Ishikawa (cell line): ENCODE measurements around the gene LRRIQ1.
A peak's percentile ranks its signal among the peaks of the same experiment; 100 is the strongest.

Experiments used
- CEBPB ChIP-seq: IDR thresholded peaks from 2 replicates; pipeline ENCODE4 v1.6.1; 2012
- CREB1 ChIP-seq: IDR thresholded peaks from 2 replicates; pipeline ENCODE4 v1.6.1; 2012; ENCODE audit warnings: low read depth
- EGR1 ChIP-seq: IDR thresholded peaks from 2 replicates; pipeline ENCODE4 v1.6.1; 2012
- EP300 ChIP-seq: IDR thresholded peaks from 2 replicates; pipeline ENCODE4 v1.6.1; 2012; ENCODE audit warnings: borderline replicate concordance
- FOXM1 ChIP-seq: IDR thresholded peaks from 2 replicates; pipeline ENCODE4 v1.6.1; 2012; ENCODE audit warnings: low read depth, borderline replicate concordance
- MAX ChIP-seq: IDR thresholded peaks from 2 replicates; pipeline ENCODE4 v1.6.1; 2012
- NFIC ChIP-seq: IDR thresholded peaks from 2 replicates; pipeline ENCODE4 v1.6.1; 2012
- RAD21 ChIP-seq: IDR thresholded peaks from 2 replicates; pipeline ENCODE4 v1.6.1; 2012; ENCODE audit warnings: low read depth
- REST ChIP-seq: IDR thresholded peaks from 2 replicates; pipeline ENCODE4 v1.6.1; 2012; ENCODE audit warnings: low read depth, mild to moderate bottlenecking
- TAF1 ChIP-seq: IDR thresholded peaks from 2 replicates; pipeline ENCODE4 v1.6.1; 2012; ENCODE audit warnings: low read depth, mild to moderate bottlenecking
- TCF12 ChIP-seq: IDR thresholded peaks from 2 replicates; pipeline ENCODE4 v1.6.1; 2012; ENCODE audit warnings: low read depth
- TEAD4 ChIP-seq: IDR thresholded peaks from 2 replicates; pipeline ENCODE4 v1.6.1; 2012
- YY1 ChIP-seq: IDR thresholded peaks from 2 replicates; pipeline ENCODE4 v1.6.1; 2012; ENCODE audit warnings: low read depth
- ZBTB7A ChIP-seq: IDR thresholded peaks from 2 replicates; pipeline ENCODE4 v1.6.1; 2012; ENCODE audit warnings: low read depth

- TF ChIP-seq MAX (no peak), EGR1 (no peak), TAF1 (no peak), RAD21 (no peak), EP300 (no peak), NFIC (no peak), FOXM1 (no peak), ZBTB7A (no peak), REST (no peak), CEBPB (no peak), TCF12 (no peak), YY1 (no peak), TEAD4 (no peak), CREB1 (0 out of 2 replicates have a peak, but pooled peaks have one; percentile 21)
Observed at GRCh38 chr12:85280984-85281630, 245.0 kb downstream of the LRRIQ1 start.
